Endothelial cell (in vitro differentiated cells): Measurements from ENCODE around the gene CYFIP1. TPM values are rescaled to one million over a fixed set of nuclear protein-coding genes. Genes with fewer than 3 reads are reported as not detected.
A peak's percentile ranks its signal among the peaks of the same experiment; 100 is the strongest.
"Not testable (repeated sequence)": the region's sequence is repeated elsewhere in the genome, so short reads cannot be mapped to it uniquely, and the experiment has no call there.

ENCODE experiments used
- DNase-seq: peaks from one replicate; pipeline ENCODE4 v3.0.0; 2021; ENCODE audit warnings: low spot score
- H3K27ac Mint-ChIP-seq: one replicate; pipeline ENCODE4 v1.8.0; 2021; ENCODE audit warnings: mixed read lengths, inconsistent platforms; ENCODE audit not compliant: unreplicated experiment
- H3K27me3 Mint-ChIP-seq: one replicate; pipeline ENCODE4 v1.8.0; 2021; ENCODE audit warnings: mild to moderate bottlenecking, moderate library complexity, mixed read lengths, inconsistent platforms; ENCODE audit not compliant: unreplicated experiment
- H3K36me3 Mint-ChIP-seq: one replicate; pipeline ENCODE4 v1.8.0; 2021; ENCODE audit warnings: mild to moderate bottlenecking, low read depth, mixed read lengths, inconsistent platforms; ENCODE audit not compliant: unreplicated experiment
- H3K4me1 Mint-ChIP-seq: one replicate; pipeline ENCODE4 v1.8.0; 2021; ENCODE audit warnings: mild to moderate bottlenecking, mixed read lengths, inconsistent platforms; ENCODE audit not compliant: unreplicated experiment
- H3K4me3 Mint-ChIP-seq: one replicate; pipeline ENCODE4 v1.8.0; 2021; ENCODE audit warnings: mild to moderate bottlenecking, mixed read lengths, inconsistent platforms; ENCODE audit not compliant: unreplicated experiment
- H3K9me3 Mint-ChIP-seq: one replicate; pipeline ENCODE4 v1.8.0; 2021; ENCODE audit warnings: mixed read lengths, inconsistent platforms; ENCODE audit not compliant: unreplicated experiment
- CTCF ChIP-seq: fragments of 200-600 bp; sonication (generic); IDR thresholded peaks from one replicate; pipeline ENCODE4 v1.5.0; 2021; ENCODE audit warnings: antibody characterized with exemption; ENCODE audit not compliant: unreplicated experiment
- total RNA-seq: library from RNA; stranded (reverse); fragmentation: NEBNext Ultra II Directional; extraction: Animal tissue kit (Norgen Biotek cat#: 25700); gene quantifications from one replicate; pipeline ENCODE4 v1.2.1, GENCODE V29; 2021; ENCODE audit not compliant: unreplicated experiment

The CYFIP1 gene
- total RNA-seq, 1 donor from 2014 or later: 154 TPM

GRCh38 chr15:22988811-22989210, 8.6 kb upstream of the CYFIP1 start:
- TF ChIP-seq CTCF: no peak
- H3K27ac Mint-ChIP-seq: no peak overlapping the region
- DNase-seq: no peak
- H3K27me3 Mint-ChIP-seq: no peaks in the 10 kb centered on the region
- H3K4me3 Mint-ChIP-seq: no peak overlapping the region
- H3K9me3 Mint-ChIP-seq: no peaks in the 10 kb centered on the region
- peaks cover 6% of the 10 kb centered on the region for H3K4me1 Mint-ChIP-seq
- H3K36me3 Mint-ChIP-seq: no peaks in the 10 kb centered on the region

- H3K4me3 Mint-ChIP-seq, H3K27ac Mint-ChIP-seq, H3K36me3 Mint-ChIP-seq, H3K9me3 Mint-ChIP-seq, DNase-seq: not testable (repeated sequence)
- H3K27me3 Mint-ChIP-seq: peaks cover 16% of the 10 kb centered on the region
- H3K4me1 Mint-ChIP-seq: peaks cover 10% of the 10 kb centered on the region
These were observed 1.8 kb upstream of the CYFIP1 start for GRCh38 chr15:22981931-22982330.

GRCh38 chr15:22981051-22981840, 1.1 kb upstream of the CYFIP1 start:
- peak overlapping the region; percentile 90 for H3K4me3 Mint-ChIP-seq
- no peaks in the 10 kb centered on the region for H3K9me3 Mint-ChIP-seq
- H3K27me3 Mint-ChIP-seq: peaks cover 16% of the 10 kb centered on the region
- TF ChIP-seq CTCF: no peak
- H3K4me1 Mint-ChIP-seq: peaks cover 10% of the 10 kb centered on the region
- H3K36me3 Mint-ChIP-seq: peaks cover 9% of the 10 kb centered on the region
- H3K27ac Mint-ChIP-seq: peak overlapping the region; percentile 71
- no peak for DNase-seq

GRCh38 chr15:22979238-22980188, 655 bp downstream of the CYFIP1 start:
- H3K4me3 Mint-ChIP-seq: peak overlapping the region; percentile 97
- no peak for TF ChIP-seq CTCF
- peaks cover 9% of the 10 kb centered on the region for H3K36me3 Mint-ChIP-seq
- no peaks in the 10 kb centered on the region for H3K9me3 Mint-ChIP-seq
- peaks cover 15% of the 10 kb centered on the region for H3K4me1 Mint-ChIP-seq
- H3K27me3 Mint-ChIP-seq: peaks cover 17% of the 10 kb centered on the region
- peak overlapping the region; percentile 54 for H3K27ac Mint-ChIP-seq
- DNase-seq: peak; percentile 37

GRCh38 chr15:22978691-22979237, 1.4 kb downstream of the CYFIP1 start:
- peak overlapping the region; percentile 97 for H3K4me3 Mint-ChIP-seq
- no peak for TF ChIP-seq CTCF
- peak overlapping the region; percentile 74 for H3K27ac Mint-ChIP-seq
- peaks cover 20% of the 10 kb centered on the region for H3K27me3 Mint-ChIP-seq
- H3K4me1 Mint-ChIP-seq: peaks cover 18% of the 10 kb centered on the region
- H3K9me3 Mint-ChIP-seq: no peaks in the 10 kb centered on the region
- H3K36me3 Mint-ChIP-seq: peaks cover 9% of the 10 kb centered on the region
- no peak for DNase-seq
